Large intestine (tissue), 3 donors: ENCODE results near the gene TCEANC2. TPM values are rescaled to one million over a fixed set of nuclear protein-coding genes. Genes with fewer than 3 reads are reported as not detected.

Experiments used
- DNase-seq, 2 donors: peaks; one replicate each; pipeline versions ENCODE4 v3.0.0 to v3.0.0-alpha.2; 2013
- H3K27ac ChIP-seq: one replicate; pipeline ENCODE4 v1.5.1; 2013; ENCODE audit warnings: low read length
- H3K27me3 ChIP-seq: 2 replicates; pipeline ENCODE4 v1.6.1; 2013; ENCODE audit warnings: low read length; ENCODE audit not compliant: control insufficient read depth, insufficient read depth
- H3K36me3 ChIP-seq: 2 replicates; pipeline ENCODE4 v1.6.1; 2013; ENCODE audit warnings: low read length; ENCODE audit not compliant: control insufficient read depth, insufficient read depth
- H3K4me1 ChIP-seq: one replicate; pipeline ENCODE4 v1.6.1; 2013; ENCODE audit warnings: low read length; ENCODE audit not compliant: control insufficient read depth, insufficient read depth
- H3K4me3 ChIP-seq: one replicate; pipeline ENCODE4 v1.5.1; 2013; ENCODE audit warnings: low read length
- H3K9me3 ChIP-seq: one replicate; pipeline ENCODE4 v1.6.1; 2013; ENCODE audit warnings: mild to moderate bottlenecking, low read depth, low read length, moderate library complexity; ENCODE audit not compliant: control insufficient read depth
- WGBS: methylation state at CpG from one replicate; pipeline ENCODE4 v1.1.5; 2013; ENCODE audit warnings: low lambda C conversion rate; ENCODE audit not compliant: insufficient coverage; 5-methylcytosine and 5-hydroxymethylcytosine counted together
- polyA plus RNA-seq: library from polyadenylated mRNA; unstranded; fragments of 120-200 nt; gene quantifications from one replicate; pipeline ENCODE4 v1.2.1, GENCODE V29; 2013

Gene TCEANC2
- polyA plus RNA-seq, 1 donor: 5.6 TPM

GRCh38 chr1:54112705-54113368 is 59.4 kb downstream of the TCEANC2 start:
- H3K9me3 ChIP-seq: no peaks in the 10 kb centered on the region
- no CpG with 5 or more reads among the region's 5 CpGs for WGBS

GRCh38 chr1:54114001-54114400 is 60.6 kb downstream of the TCEANC2 start:
- WGBS: no CpG with 5 or more reads among the region's 4 CpGs
- Histone ChIP-seq H3K9me3 (no peaks in the 10 kb centered on the region), H3K4me1 (no peaks in the 10 kb centered on the region), H3K27ac (no peak overlapping the region), H3K4me3 (no peak overlapping the region), H3K36me3 (no peaks in the 10 kb centered on the region), H3K27me3 (no peaks in the 10 kb centered on the region)
- no peak for DNase-seq

More at GRCh38 chr1:54112705-54113368, 59.4 kb downstream of the TCEANC2 start:
- no peak for DNase-seq
- no peak overlapping the region for H3K27ac ChIP-seq
- no peaks in the 10 kb centered on the region for H3K4me1 ChIP-seq
- no peak overlapping the region for H3K4me3 ChIP-seq
- H3K27me3 ChIP-seq: no peaks in the 10 kb centered on the region
- H3K36me3 ChIP-seq: no peaks in the 10 kb centered on the region

- no peaks in the 10 kb centered on the region for H3K36me3 ChIP-seq
- H3K4me1 ChIP-seq: no peaks in the 10 kb centered on the region
- DNase-seq: no peak
- H3K27ac ChIP-seq: no peak overlapping the region
- H3K9me3 ChIP-seq: no peaks in the 10 kb centered on the region
- H3K4me3 ChIP-seq: no peak overlapping the region
- no peaks in the 10 kb centered on the region for H3K27me3 ChIP-seq
- WGBS: no CpG with 5 or more reads among the region's 6 CpGs
Observed at GRCh38 chr1:54114955-54115354, 61.5 kb downstream of the TCEANC2 start.

- no peak overlapping the region for H3K4me3 ChIP-seq
- H3K4me1 ChIP-seq: no peaks in the 10 kb centered on the region
- WGBS: no CpG with 5 or more reads among the region's 3 CpGs
- H3K27ac ChIP-seq: no peak overlapping the region
- no peaks in the 10 kb centered on the region for H3K27me3 ChIP-seq
- H3K36me3 ChIP-seq: no peaks in the 10 kb centered on the region
- H3K9me3 ChIP-seq: no peaks in the 10 kb centered on the region
- no peak for DNase-seq
Observed at GRCh38 chr1:54115520-54115919, 62.1 kb downstream of the TCEANC2 start.

DNA sequence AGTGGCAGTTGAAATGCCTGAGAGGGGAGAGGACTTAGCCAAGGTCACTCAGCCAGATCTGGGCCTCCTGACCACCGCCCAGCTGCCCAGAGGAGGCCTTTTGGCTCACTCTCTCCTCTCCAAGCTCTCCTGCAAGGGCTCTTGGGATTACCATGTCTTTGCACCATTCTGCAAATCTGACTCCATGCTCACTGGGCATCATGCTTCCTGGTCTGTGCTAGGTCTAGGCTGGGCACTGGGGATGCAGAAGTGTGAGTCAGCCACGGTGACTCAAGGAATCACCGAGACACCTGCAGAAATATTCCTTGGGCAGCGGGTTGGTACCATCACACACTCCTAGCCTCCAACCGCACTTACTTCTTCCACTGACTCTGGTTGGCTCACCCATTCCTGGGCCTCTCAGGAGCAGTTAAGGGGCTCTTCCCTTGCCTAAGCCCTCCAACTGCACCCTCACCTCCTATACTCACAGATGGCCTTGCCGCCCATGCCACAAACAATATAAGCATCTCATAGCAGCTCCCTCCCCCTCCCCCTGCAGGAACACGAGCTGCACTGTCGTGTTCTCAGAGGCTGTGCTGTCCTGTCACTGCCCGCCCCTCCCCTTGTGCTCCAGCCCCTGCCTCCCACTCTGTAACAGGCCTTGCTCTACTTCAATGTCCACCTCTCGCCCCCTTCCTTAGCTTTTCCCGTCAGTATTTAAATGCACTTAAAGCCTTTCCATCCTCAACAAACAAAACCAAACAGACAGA is 64.6 kb downstream of the TCEANC2 start:
- Histone ChIP-seq H3K4me1 (peaks cover 8% of the 10 kb centered on the region), H3K4me3 (no peak overlapping the region), H3K36me3 (no peaks in the 10 kb centered on the region), H3K9me3 (no peaks in the 10 kb centered on the region), H3K27me3 (peaks cover 2% of the 10 kb centered on the region), H3K27ac (no peak overlapping the region)
- 67% methylated on average over 1 of the region's 11 CpGs for WGBS
- DNase-seq: no peak

- Histone ChIP-seq H3K36me3 (no peaks in the 10 kb centered on the region), H3K27me3 (peaks cover 2% of the 10 kb centered on the region), H3K9me3 (no peaks in the 10 kb centered on the region), H3K4me1 (peaks cover 8% of the 10 kb centered on the region), H3K4me3 (no peak overlapping the region), H3K27ac (no peak overlapping the region)
- WGBS: 100% methylated on average over 1 of the region's 8 CpGs
- no peak for DNase-seq
Observed at GRCh38 chr1:54118704-54119103, 65.3 kb downstream of the TCEANC2 start.

DNA sequence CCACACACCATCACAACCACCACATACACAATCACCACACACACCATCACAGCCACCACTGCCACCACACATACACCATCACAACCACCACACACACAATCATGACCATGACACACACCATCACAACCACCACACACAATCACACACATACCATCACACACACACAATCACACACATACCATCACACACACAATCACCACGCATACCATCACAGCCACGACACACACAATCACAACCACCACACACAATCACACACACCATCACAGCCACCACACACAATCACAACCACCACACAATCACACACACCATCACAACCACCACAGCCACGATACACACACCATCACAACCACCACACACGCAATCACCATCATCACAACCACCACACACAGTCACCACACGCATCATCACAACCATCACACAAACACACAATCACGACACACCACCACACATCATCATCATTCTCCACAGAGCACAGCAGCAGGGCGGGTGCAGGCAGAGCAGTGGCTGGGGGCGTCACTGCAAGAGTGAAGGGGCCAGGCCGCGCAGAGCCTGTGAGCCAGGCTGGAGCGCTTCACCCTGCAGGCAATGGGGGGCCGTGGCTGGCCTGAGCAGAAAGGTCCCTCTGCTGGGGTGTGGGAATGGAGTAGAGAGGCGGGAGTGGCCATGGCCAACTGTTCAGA is 66.8 kb downstream of the TCEANC2 start:
- WGBS: 80% methylated on average over 2 of the region's 13 CpGs
- Histone ChIP-seq H3K27me3 (peaks cover 2% of the 10 kb centered on the region), H3K36me3 (no peaks in the 10 kb centered on the region), H3K9me3 (no peaks in the 10 kb centered on the region), H3K4me3 (no peak overlapping the region), H3K27ac (no peak overlapping the region), H3K4me1 (peaks cover 20% of the 10 kb centered on the region)
- no peak for DNase-seq

DNA sequence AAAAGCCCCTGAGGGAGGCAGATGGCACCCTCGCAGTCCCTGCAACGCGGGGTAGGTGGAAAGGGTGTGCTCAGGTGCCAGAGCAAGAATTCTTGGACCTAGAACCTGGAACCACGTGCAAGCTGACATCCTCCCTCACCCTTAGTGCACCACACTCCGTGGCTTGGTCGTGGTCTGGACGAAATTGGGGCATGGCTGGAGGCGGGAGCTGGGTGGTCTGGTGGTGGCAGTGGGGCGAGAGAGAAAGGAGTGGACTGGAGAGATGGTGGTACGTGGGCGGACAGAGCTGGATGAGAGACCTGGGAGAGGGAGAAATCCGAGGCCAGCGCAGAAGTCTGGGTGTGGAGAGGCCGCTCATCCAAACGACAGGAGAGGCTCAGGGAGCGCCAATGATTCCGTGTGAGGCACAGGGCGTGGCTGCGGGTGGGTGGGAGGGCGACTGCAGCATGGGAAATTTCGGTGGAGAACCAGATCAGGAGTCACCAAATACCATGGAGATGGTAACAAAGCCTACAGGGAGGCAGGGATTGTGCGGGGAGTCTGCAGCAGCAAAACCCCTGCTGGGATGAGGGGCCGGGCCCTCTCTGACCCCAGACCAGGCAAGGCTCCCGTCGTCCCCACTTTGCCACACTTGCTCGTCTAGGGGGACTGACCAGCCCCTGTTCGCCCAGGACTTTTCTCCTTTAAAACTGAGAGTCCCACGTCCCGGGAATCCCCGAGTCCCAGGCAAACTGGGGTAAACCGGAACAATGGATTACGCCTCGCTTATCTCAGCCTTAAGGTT is 67.5 kb downstream of the TCEANC2 start:
- peak overlapping the region; percentile 29 for H3K4me3 ChIP-seq
- no peak for DNase-seq

DNA sequence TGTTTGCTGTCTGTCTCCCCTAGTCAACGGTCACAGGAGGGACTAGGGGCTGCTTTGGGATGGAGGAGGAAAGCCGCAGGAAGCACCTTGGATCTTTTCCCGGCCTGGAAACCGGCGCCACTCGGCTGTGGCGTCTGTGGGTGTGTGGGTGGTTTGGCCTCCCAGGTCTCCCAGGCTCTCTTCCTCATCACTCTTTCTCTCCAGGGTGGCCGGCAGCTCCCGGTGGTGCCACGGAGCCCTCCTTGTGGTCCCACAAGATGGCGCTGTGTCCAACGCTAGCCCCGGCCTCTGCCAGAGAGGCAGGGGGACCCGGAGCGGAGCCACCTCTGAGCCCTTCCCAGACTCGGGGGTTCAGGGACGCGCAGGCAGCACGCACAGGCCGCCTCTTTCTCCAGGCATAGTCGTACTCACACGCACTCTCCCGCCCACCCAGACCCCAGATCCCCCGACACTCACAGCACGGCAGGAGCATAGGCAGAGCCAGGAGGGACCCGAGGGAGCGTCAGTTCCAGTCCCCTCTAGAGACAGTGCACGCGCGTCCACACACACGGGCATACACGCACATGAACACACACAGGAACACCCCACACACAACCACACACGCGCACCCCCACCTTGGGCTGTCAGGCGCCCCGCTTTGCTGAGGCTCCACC is 68.2 kb downstream of the TCEANC2 start:
- Histone ChIP-seq H3K4me3 (peak overlapping the region; percentile 29), H3K27me3 (peaks cover 2% of the 10 kb centered on the region), H3K9me3 (no peaks in the 10 kb centered on the region), H3K36me3 (no peaks in the 10 kb centered on the region), H3K4me1 (peaks cover 20% of the 10 kb centered on the region), H3K27ac (no peak overlapping the region)
- DNase-seq: peak; percentile 74 to 82
- WGBS: no CpG with 5 or more reads among the region's 36 CpGs

More for the DNA sequence above, 67.5 kb downstream of the TCEANC2 start:
- Histone ChIP-seq H3K27me3 (peaks cover 2% of the 10 kb centered on the region), H3K9me3 (no peaks in the 10 kb centered on the region), H3K36me3 (no peaks in the 10 kb centered on the region), H3K27ac (no peak overlapping the region), H3K4me1 (peaks cover 20% of the 10 kb centered on the region)
- WGBS: no CpG with 5 or more reads among the region's 33 CpGs
